Left renal pelvis (tissue), 4 donors: ENCODE results near the gene GPC5. TPM values are rescaled to one million over a fixed set of nuclear protein-coding genes. Genes with fewer than 3 reads are reported as not detected.
"Not testable (repeated sequence)": the region's sequence is repeated elsewhere in the genome, so short reads cannot be mapped to it uniquely, and the experiment has no call there.

Experiments used
- DNase-seq, 4 donors: peaks; one replicate each; pipeline ENCODE4 v3.0.0-alpha.2; 2013; ENCODE audit warnings: low read depth in 4 of 4, low spot score in 3 of 4
- polyA plus RNA-seq, 4 donors: library from polyadenylated mRNA; unstranded; fragments of 120-200 nt; gene quantifications; one replicate each; pipeline ENCODE4 v1.2.1, GENCODE V29; 2013; ENCODE audit not compliant: insufficient read length in 4 of 4

Gene GPC5
- polyA plus RNA-seq, 4 donors, result 1.8 to 5.2 (median 3.4) TPM

DNA sequence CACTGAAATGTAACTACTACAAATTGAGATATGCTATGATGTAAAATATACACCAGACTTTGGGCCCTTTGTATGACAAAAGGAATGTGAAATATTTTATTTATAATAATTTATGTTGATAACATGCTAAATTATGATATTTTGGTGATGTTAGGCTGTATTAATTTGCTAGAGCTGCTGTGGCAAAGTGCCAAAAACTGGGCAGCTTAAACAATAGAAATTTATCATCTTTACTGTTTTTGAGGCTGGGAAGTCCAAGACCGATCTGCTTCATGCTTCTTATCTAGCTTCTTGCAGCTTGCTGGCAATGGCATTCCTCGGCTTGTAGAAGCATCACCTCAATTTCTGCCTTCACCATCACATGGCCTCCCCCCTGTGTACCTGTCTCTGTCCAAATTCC is 245.0 kb downstream of the GPC5 start:
- DNase-seq, result no peak

DNA sequence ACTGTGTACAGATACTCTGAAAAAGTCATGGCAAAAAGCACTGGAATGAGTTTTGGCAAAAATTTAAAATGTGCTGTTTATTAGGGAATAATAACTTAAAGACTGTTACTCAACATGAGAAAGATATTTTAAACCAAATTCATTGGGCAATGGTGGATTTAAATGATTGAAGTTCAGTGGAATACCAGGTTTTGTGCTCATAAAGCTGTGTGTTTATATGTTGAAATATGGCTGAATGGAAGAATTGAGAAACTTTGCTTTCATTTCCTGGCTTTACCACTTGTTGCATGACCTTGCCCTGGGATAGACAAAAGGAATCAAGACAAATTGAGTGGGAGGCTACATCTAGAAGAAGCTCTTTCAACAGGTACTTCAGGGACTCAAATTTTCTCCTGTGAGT is 246.4 kb downstream of the GPC5 start:
- DNase-seq, result no peak

DNA sequence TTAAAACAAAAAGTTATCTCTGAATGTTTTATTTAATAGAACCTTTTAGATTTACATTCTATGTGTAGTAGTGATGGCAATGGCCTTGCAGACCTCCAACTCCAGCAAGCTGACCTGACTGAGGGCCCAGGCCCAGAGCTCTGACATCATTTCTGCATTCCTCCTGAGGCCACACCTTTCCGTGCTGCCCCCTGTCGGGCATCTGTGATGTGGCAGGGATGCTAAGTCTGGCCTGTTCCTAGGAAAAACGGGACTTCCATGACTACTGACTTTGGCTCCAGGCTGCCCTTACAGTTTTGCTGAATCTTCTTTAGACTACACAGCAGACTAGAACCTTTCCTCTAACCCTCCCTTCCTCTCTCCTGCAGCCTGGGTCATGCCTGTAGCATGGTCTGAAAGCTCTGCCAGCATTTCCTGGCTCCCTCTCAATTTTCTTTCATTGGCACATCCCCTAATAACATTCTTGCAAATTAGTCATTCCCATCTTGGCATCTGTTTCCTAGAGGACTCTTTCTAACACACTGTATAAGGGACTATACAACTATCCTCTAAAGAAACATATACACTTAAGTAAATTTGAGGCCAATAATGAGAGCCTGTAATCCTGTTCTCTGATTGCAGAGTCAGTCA is 249.1 kb downstream of the GPC5 start:
- no peak for DNase-seq

DNA sequence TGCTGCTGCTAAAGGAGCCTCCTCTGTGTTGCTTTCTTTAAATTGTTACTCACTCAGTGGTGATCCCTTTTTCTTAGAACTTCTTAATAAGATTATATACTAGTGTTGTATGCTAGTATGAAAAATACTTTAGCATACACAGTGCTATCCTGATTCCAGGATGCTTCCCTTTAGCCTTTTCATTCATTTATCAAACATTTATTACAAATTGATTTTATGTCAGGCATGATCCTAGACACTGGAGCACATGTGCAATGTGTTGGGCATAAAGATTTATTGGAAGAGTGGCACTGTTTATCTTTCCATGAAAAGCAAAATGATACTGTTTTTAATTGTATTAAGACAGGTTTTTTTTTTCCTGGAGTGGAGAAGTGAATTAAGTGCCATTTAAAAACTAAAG is 249.6 kb downstream of the GPC5 start:
- no peak for DNase-seq

DNA sequence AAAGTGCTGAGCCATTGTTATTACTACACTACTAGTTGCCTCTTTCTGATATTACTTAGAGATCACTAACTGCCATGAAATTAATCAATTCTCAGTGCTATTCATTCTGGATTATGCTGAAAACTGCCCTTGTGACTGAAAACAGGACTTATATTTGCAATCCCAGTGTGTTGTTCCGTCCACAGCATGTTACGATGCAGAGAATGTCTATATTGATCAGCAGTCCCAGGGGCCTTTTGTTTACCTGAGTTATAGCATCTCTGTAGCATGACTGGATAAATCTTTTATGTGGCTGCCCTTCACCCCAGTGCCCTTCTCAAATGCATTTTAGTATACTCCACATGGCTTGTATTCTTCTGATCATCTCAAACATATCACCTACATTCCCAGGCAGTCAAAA is 251.0 kb downstream of the GPC5 start:
- no peak for DNase-seq

DNA sequence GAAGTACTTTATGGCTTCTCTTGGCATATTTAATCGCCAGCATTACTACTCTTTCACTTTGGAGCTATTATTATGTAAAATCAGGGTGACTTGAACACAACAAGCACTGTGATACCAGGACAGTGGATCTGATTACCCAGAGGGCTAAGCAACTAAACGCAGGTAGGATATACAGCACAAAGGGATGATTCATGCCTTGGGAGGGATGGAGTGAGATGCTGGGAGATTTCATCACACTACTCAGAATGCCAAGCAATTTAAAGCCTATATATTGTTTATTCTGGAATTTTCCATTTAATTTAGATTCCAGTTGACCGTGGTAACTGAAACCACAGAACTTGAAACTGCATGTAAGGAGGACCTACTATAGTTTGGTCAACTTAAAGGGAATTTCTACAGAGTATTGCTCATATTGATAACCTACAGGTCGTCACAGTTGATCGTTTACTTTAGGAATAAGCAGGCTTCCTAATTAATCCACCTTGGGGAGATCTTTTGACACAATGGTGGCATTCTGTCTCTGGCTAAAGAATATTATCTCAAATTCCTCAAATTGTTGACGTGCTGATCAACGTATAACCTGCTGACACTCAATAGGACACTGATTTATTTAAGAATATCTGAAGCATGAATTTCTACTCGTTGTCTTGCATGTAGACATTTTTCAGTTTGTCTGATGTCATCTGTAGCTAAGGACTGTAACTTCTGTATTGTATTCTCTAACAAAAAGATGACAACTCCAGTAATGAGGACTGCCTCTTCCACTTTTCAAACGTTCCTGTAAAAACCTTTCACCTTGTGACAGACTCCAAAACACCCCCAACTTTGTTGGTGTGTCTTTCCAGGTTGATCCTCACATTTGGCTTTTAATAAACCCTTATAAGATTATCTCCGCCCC is 254.2 kb downstream of the GPC5 start:
- no peak for DNase-seq

DNA sequence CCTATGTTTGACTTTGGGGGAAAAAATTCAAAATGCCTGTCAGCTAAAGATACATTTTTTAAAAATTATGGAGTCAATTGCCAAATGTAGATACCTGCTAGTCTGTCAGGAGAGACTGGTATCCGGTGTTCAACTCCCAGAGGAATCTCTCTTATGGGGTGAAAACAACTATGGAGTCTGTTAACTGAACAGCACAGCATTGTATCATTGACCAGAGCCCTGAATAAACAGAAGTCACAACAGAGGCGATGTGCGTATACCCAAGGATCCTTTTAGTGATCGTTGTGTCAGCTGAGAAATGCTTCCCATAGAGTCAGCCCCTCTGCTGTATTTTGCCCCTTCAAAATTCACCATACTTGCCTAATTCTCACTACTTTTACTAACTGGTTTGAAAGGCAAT is 257.3 kb downstream of the GPC5 start:
- DNase-seq, result no peak

DNA sequence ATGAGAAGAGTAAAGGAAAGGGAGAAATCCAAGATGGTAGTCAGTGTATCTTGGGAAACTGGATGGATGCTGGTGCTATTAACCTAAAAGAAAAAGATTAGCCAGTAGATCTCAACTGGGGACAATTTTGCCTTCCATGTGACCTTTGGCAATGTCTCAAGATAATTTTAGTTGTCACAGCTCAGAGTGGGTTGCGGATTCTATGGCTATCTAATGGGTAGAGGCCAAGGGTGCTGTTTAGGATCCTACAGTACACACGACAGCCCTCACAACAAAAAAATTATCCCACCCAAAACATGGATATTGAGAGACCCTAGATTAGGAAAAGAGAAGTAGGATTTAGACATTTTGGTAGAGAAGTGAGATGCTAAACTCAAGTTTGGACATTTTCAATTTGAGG is 258.9 kb downstream of the GPC5 start:
- no peak for DNase-seq

DNA sequence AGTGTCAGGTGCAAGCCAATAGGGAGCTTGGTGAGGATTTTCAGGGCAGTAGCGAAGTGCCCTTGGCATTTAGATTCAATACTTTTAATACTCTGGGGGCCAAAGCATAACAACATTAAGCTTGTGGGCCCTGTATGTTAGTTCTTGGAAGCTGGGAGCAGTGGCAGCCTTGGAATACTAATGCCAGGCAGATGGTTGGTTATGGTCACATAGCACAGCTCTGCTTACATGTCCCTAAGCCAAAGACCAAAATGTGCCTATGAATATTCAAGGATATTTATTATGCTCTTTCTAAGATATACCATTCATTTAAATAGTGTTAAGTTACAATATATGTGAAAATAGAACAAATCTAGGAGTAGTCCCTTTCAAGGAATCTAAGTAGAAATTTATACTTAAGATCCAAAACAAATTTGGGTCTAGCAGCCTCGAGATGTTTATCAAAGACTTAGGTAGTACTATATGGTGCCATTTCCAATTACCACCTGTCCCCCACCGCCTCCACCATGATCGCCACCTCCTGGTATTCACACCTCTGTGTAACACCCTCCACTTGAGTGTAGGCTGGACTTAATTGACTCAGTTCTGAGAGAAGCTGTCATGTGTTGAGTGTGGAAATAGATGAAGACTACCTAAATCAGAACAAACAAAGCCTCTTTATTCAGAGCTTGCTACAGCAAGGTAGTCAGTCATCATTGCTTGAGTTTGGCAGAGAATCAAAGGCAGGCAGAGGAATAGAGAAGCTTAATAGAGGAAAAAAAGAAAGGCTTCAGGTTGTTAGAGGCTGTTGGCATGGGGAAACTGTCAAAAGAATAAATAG is 261.0 kb downstream of the GPC5 start:
- no peak for DNase-seq

DNA sequence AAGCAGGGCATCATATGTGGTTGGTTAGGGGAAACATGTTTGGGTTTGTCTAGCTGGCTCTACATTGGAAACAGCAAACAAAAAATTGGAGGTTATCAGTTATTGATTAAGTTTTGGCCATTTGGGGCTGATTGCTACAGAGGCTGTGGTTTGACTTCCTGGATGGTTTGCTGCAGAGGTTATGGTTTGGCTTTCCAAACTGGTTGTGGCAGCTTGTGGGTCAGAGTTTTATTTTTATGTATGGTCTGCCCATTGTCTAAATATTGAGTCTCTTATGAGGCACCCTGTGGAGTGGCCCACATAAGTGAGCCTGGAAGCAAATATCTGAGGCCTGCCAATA is 261.6 kb downstream of the GPC5 start:
- no peak for DNase-seq

DNA sequence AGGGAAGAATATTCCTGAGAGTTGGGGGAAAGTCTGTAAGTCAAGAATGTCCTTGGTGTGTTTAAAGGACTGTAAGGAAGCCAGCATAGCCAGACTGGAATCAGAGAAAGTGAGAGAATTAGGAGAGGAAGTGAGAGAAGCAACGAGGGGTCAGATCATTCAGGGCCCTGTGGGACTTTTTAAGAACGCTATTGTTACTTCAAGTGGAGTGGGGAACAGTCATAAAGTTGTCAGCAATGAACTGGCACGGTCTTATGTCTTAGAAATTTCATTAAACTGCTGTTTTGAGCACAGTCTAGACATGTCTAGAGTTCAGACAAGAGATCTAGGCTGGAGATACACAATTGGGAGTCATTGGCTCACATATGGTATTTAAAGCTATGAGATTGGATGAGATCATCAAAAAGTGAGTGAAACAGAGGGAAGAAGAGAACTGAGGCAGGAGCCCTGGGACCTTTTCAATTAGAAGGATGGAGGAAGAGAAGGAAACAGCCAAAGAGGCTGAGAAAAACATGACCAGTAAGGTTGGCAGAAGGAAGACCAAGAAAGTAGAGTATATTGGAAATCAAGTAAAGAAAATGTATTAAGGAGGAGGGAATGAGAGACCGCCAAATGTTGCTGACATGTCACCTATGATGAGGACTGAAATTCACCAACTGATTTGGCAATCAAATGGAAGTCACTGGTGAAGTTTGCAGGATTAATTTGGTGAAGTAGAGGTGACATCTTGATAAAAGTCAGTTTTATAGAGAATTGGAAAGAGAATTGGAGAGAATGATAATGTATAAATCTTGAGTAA is 263.5 kb downstream of the GPC5 start:
- DNase-seq, result no peak

DNA sequence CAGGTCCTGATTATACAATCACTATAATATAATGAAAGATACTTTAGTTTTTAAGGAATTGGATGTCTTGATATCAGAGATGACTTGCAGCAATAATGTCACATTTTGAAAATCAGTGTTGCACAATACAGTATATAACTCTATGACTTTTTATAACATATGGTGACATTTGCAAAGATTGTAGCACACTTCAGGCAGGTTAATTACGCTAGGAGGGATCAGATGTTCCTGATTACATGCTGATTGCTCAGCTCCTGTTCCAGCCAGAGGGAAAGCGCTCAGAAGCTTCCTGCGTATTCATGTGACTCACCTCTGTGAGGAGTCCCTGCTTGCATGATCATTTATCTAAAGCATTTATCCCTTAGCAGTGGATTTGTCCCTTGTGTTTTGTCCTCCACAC is 265.6 kb downstream of the GPC5 start:
- DNase-seq, result no peak

DNA sequence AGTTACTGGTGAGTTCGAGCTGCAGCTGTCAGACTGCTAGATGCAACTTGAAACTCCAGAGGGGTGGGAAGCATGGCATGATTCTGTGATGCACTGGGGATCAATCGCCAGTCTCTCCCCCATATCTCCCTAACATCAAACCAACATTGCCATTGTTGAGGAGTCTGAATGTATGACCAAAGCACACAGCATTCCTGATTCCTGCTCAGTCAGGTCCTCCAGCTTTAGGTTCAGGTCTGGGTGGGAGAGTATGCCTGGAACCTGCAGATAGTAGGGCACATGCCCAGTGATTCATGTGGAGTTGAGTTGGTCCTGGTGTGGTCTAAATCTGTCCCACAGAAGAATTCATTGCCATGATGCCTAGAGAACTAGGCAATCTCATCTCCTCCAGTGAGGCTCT is 269.1 kb downstream of the GPC5 start:
- DNase-seq, result no peak

DNA sequence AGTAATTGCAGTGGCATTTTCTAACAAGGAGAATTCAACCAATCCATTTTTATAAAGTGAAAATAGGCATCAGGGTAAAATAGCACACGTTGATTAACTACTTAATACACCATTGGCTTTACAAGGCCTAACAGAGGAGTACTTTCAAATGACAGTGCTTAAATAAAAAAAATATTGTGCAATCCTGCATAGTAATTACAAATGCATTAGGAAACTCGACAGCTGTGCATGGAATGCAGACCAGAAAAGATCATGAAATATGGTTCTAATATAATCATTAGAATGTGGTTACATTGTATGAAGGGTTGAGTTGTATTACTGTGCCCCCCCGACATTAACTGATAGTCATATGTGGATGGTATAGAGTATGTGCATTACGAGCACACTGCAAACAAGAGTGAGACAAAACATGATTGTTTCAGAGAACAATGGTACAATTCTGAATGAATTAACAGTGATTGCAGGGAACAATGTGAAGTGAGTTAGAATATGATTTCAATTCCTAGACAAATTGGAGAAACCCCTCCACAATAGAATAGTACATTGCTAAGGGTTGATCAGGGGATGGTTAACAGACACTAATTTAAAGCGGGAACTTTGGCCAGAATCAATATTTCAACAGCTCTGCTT is 270.6 kb downstream of the GPC5 start:
- no peak for DNase-seq

DNA sequence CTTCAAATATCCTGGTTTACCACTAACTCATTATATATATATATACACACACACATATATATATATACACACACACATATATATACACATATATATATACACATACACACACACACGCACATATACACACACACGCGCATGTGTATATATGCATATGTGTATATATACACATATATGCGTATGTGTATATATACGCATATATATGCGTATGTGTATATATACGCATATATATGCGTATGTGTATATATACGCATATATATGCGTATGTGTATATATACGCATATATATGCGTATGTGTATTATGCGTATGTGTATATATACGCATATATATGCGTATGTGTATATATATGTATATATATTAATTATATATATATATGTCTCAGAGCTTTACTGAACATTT is 275.9 kb downstream of the GPC5 start:
- DNase-seq, result not testable (repeated sequence)

DNA sequence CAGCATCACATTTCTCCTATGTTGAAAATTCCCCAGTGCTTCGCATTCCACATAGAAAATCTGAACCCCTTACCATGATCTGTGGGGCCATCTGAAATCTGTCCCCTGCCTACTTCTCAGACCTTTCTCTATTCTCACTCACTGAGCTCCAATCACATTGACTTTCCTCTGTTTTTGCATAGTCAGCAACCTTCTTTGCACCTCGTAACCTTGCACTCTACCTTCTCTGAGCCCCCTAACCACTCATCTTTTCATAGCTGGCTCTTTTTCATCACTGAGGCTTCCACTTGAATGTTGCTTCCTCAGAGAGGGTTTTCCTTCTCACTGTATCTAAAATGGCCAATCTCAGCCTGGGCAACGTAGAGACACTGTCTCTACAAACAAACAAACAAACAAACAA is 286.3 kb downstream of the GPC5 start:
- DNase-seq, result no peak

DNA sequence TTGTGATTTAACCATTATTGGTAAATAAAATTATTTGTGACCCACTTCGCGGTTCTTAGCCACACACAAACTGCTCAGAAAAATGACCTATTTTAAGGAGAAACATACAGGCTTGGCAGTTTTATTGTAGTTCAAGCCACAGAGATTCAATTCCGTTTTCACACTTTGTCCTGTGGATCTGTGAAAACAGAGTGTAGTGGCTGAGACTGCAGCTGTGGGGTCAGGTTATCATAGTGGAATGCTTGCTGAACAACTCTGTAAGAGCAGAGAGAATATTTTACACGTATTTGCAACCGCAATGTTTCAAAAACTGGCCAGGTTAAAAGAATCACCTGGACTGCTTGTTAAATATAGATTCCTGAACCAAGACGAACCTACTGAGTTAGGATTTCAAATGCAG is 292.5 kb downstream of the GPC5 start:
- no peak for DNase-seq

DNA sequence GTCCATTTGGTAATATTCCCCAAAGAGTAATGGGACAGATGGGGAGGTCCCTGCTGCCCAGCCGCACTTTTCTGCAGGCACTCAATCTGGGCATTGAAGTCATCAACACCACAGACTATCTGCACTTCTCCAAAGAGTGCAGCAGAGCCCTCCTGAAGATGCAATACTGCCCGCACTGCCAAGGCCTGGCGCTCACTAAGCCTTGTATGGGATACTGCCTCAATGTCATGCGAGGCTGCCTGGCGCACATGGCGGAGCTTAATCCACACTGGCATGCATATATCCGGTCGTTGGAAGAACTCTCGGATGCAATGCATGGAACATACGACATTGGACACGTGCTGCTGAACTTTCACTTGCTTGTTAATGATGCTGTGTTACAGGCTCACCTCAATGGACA is 295.0 kb downstream of the GPC5 start:
- no peak for DNase-seq

DNA sequence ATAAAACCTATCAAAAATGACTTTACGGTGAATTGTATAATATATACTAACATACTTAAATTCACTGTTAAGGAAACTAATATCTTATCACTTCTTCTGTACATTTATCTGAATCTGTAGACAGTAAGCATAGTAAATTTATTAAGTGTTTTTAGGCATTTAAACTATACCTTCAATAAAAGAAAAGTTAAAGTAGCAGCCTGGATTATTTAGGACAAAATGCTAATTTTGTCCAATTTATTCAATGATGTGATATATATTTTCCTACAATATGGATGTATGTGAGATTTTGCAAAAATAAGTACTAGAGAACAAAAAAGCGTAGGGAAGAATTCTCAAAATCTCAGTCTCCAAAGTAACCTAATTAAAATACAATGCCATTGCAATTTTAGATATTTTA is 299.9 kb downstream of the GPC5 start:
- DNase-seq, result no peak

DNA sequence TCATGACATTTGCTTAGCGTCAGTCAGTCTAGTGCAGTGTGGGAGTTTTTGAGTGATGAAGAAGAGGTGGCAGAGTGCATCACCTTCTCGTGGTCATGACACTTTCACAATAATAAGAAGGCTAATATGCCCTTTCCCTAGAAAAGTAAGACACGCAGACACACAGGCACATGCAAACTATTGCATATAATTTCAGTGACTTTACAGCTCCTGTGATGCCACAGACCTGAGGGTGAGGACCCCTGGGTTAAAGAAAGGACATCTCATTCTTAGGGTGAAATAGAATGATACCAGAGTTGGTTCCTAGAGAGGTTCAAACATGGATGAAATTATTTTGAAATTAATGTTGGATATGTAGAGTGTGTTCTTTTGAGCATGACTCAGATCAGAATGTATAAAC is 300.3 kb downstream of the GPC5 start:
- DNase-seq, result no peak
